Measurements from ENCODE around the gene SLC2A5.

DNA sequence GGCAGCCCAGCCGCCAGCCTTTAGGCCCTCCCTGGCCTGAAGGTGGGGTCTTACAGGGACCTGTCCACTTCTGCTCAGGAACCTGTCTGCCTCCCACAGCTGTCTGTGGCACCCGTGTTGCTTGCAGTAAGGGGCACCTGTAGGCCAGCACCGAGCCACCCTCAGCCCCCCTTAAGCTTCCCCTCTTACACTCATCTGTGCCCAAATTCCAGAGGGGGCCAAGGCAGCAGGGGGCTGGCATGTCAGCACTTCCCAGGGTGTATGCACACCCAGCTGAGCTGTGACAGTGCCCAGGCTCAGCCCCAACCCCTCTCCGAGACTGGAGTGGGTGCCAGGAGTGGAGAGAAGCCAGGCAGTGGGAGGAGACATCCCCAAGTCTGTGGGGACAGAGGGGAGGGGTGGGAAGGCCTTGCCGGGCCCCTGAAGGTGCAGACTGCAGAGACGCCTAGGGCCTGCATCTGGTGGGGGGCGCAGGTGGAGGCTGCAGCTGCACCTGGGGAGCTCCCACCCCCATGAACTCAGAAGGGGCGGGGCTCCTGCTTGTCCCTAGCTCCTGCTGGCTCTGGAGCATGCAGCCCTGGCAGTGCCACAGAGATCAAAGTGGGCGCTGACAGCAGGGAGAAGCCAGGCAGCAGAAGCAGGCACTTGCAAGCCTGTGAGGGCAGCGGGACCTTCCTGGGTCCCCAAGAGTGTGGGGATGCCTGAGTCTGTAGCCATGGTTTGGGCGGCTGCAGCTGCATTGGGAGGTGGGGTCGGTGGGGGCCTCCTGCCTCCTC lies 37.8 kb downstream of the SLC2A5 start:
- TF ChIP-seq YY1 (IDR thresholded peaks at IDR 0.05; ENCODE audit: low read depth) (no peak), TAF1 (IDR thresholded peaks at IDR 0.05; ENCODE audit: low read depth) (no peak), TCF12 (IDR thresholded peaks at IDR 0.05; ENCODE audit: low read depth) (no peak), RAD21 (IDR thresholded peaks at IDR 0.05; ENCODE audit: low read depth) (no peak)
- TF ChIP-seq, protein P1, sequence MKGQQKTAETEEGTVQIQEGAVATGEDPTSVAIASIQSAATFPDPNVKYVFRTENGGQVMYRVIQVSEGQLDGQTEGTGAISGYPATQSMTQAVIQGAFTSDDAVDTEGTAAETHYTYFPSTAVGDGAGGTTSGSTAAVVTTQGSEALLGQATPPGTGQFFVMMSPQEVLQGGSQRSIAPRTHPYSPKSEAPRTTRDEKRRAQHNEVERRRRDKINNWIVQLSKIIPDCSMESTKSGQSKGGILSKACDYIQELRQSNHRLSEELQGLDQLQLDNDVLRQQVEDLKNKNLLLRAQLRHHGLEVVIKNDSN (IDR thresholded peaks at IDR 0.05), result no peak

Data from Ishikawa (cell line).